Upper lobe of left lung (tissue), 4 donors: Measurements from ENCODE around the gene IL27RA.
A peak's percentile ranks its signal among the peaks of the same experiment; 100 is the strongest.

Source experiments
- CTCF ChIP-seq, 6 experiments: fragments of 450-650 bp in 4 of 6; fragments of 200-600 bp in 2 of 6; sonication (generic) in 2 of 6; IDR thresholded peaks; one replicate each; pipeline ENCODE4 v1.5.1; 2016 to 2019; ENCODE audit warnings: antibody characterized with exemption in 6 of 6
- EP300 ChIP-seq, 4 donors: sonication (generic); formaldehyde crosslinking; IDR thresholded peaks; one replicate each; pipeline ENCODE4 v1.5.1; 2017; ENCODE audit warnings: antibody characterized with exemption in 4 of 4, control low read depth in 2 of 4
- POLR2A ChIP-seq, 4 donors: fragments of 450-650 bp; IDR thresholded peaks; one replicate each; pipeline ENCODE4 v1.5.1; 2016 to 2017; ENCODE audit warnings: antibody characterized with exemption in 4 of 4, mild to moderate bottlenecking in 2 of 4
- POLR2AphosphoS5 ChIP-seq, 2 donors: sonication (generic); formaldehyde crosslinking; IDR thresholded peaks; one replicate each; pipeline ENCODE4 v1.5.1; 2017; ENCODE audit warnings: antibody characterized with exemption in 2 of 2

- TF ChIP-seq CTCF (IDR thresholded peaks at IDR 0.05): no peak
- TF ChIP-seq POLR2AphosphoS5 (IDR thresholded peaks at IDR 0.05): no peak
- peak in 1 of 4 donors; percentile 12 for TF ChIP-seq POLR2A (IDR thresholded peaks at IDR 0.05)
- no peak for TF ChIP-seq EP300 (IDR thresholded peaks at IDR 0.05)
Measured at GRCh38 chr19:14053500-14053899, 21.9 kb downstream of the IL27RA start.
